ENCODE data around the gene SLC39A1.
A peak's percentile ranks its signal among the peaks of the same experiment; 100 is the strongest.

SLC39A1 gene

GRCh38 chr1:153946622-153947241 is 16.6 kb downstream of the SLC39A1 start, which contains the start of gene DENND4B:
Gene DENND4B, minus strand, starts transcription at chr1:153946718. Its CDS starts 2,344 bp downstream, at chr1:153944374.
- DNase-seq: peak; percentile 79

- DNase-seq: peak; percentile 68
Measured at GRCh38 chr1:153945795-153946621, 17.3 kb downstream of the SLC39A1 start.

- peak; percentile 74 for DNase-seq
Measured at GRCh38 chr1:153945131-153945794, 18.1 kb downstream of the SLC39A1 start.

GRCh38 chr1:153944827-153945117 is 18.6 kb downstream of the SLC39A1 start:
- no peak for DNase-seq

- no peak for DNase-seq
Measured at GRCh38 chr1:153944005-153944826, 19.1 kb downstream of the SLC39A1 start.

GRCh38 chr1:153942766-153943549 is 20.4 kb downstream of the SLC39A1 start:
- no peak for DNase-seq

- DNase-seq: no peak
Measured at GRCh38 chr1:153941826-153942725, 21.3 kb downstream of the SLC39A1 start.

- no peak for DNase-seq
Measured at GRCh38 chr1:153940756-153941155, 22.6 kb downstream of the SLC39A1 start.

- no peak for DNase-seq
Measured at GRCh38 chr1:153939476-153939875, 23.9 kb downstream of the SLC39A1 start.

GRCh38 chr1:153938996-153939395 is 24.3 kb downstream of the SLC39A1 start:
- no peak for DNase-seq

- DNase-seq: no peak
Measured at GRCh38 chr1:153937331-153937730, 26.0 kb downstream of the SLC39A1 start.

- DNase-seq: no peak
Measured at GRCh38 chr1:153936011-153936802, 27.1 kb downstream of the SLC39A1 start.

GRCh38 chr1:153934746-153935145 is 28.6 kb downstream of the SLC39A1 start:
- no peak for DNase-seq

- DNase-seq: no peak
Measured at GRCh38 chr1:153933955-153934354, 29.4 kb downstream of the SLC39A1 start.

GRCh38 chr1:153933430-153933829 is 29.9 kb downstream of the SLC39A1 start:
- no peak for DNase-seq

GRCh38 chr1:153932156-153933131 is 30.9 kb downstream of the SLC39A1 start:
- no peak for DNase-seq

- no peak for DNase-seq
Measured at GRCh38 chr1:153929981-153930948, 33.1 kb downstream of the SLC39A1 start.

GRCh38 chr1:153929426-153929825 is 33.9 kb downstream of the SLC39A1 start:
- no peak for DNase-seq

Measured in stimulated activated CD4-positive, alpha-beta T cell treated with anti-CD3 and anti-CD28 coated beads, Interleukin-4, amount 100 ng/mL, for 24 hours (primary cell).